Dedifferentiated amniotic fluid mesenchymal stem cell (primary cell): ENCODE data around the gene RPA3.
A peak's percentile ranks its signal among the peaks of the same experiment; 100 is the strongest.

Experiments used
- DNase-seq: peaks from one replicate; pipeline ENCODE4 v3.0.0-alpha.2; 2016; ENCODE audit errors: extremely low spot score

Gene RPA3

DNA sequence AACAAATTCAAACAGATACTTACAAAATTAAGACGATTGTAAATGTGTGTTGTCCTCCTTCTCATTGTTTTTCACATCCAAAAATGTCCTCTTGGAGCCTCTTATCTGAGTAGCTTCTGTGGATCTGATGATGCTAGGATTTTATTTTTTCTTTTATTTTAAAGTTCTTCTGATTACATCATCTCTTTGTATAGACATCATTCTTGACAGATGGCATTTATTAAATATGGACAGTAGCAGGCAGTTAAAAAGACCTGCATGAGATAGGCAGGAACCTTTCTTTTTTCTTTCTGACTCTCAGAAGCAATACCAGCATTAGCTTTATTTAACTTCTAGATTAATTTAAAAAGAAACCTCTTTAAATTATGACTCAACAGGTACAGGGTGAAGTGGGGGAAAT is at the start of gene RPA3:
TSS of gene RPA3 (minus strand) at position 116 of the 400 bp plus-strand sequence. CDS start 78,189 bp downstream, outside the sequence.
- no peak for DNase-seq

DNA sequence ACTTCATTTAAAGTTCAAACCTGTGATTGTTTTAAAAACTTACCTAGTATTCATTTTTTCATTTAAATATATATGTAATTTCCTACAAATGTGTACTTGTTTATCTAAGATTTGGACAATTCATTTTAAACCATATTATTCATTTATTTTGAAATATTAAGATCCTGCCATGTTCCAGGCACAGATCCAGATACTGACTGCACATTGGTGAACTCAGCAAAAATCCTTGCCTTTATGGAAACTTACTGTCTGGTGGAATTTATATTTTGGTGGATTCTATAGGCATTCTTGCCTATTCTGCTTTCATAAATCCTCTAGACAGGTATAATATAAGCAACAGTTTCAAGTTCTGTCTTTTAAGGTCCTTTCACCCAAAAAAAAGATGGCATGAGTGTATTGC is 48.3 kb upstream of the RPA3 start:
- DNase-seq = no peak

- DNase-seq = no peak
These were observed 47.0 kb upstream of the RPA3 start for GRCh38 chr7:7765422-7765821.

- no peak for DNase-seq
These were observed 46.4 kb upstream of the RPA3 start for GRCh38 chr7:7764520-7765396.

DNA sequence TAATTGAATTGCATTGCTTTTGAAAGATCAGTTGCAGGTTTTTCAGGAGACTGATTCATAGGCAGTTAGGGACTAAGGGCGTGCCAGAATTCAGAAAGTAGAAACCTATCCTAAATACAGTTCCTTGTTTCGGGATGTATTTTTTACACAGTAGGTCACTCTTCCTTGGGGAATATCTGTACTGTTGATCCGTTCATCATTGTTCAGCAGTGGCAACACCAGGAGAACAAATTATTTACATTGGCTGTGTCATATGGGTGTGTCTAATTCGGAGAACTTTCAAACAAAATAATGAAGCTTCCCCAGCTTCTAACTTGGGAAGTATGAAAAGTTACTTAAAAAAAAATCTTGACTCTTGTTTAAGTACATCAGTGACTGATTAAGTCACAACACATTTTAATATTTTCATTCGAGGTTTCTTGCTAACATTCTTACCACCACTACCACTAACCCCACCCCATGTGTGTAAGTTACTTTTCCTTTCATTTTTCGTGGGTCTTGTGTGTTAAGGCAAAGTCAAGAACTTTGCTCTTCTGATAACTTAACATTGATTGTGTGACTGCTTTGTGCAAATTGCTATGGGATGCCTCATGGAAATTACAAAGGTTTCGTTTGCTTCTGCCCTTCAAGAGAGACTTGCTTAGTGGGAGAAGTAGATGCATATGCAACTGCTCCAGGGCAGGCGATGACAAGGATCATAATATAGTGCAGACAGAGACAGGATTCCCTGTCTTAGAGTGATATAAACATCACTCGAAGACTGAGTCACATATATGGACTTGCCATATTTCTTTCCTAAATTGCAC is 43.8 kb upstream of the RPA3 start:
- peak; percentile 27 for DNase-seq

GRCh38 chr7:7761340-7761973 is 43.0 kb upstream of the RPA3 start:
- DNase-seq = peak; percentile 79

DNA sequence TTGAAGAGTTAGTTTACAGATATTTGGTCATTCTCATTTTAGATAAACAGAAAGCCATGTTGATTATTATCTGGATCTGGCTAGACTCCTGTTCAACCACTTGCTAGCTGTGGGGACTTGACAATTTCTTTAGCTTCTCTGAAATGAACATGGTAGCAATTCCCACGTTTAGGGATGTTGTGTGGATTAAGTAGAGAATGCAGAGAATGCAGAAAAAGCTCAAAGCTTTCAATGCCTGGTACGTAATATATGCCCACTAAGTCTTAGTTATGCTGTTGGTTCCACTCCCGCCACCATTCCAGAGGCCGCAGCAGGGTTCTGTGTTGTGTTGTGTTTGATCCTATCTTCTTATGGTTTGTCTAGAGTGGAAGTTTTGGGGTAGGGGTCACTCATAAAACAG is 39.2 kb upstream of the RPA3 start:
- DNase-seq = no peak

- DNase-seq = no peak
These were observed 38.2 kb upstream of the RPA3 start for GRCh38 chr7:7756577-7756976.

GRCh38 chr7:7751243-7752092 is 33.1 kb upstream of the RPA3 start:
- DNase-seq = no peak

GRCh38 chr7:7750571-7751242 is 32.3 kb upstream of the RPA3 start:
- no peak for DNase-seq

DNA sequence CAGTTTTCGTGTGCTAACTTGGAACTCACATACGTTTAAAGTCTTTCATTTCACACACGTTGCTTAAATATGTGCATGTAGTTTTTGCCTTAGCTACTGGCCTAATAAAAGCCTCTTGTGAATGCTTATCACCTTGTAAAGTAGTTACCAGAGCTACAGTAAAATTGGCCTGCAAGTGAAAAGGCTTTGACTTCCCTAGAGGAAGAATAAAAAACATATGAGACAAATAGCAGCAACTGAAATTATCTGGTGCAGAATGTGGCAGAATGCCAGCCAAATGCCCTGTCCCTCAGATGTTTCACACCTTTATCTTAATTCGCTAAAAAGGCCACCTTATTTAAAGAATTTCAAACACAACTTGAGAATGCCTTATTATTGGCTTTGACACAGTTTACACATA is 28.1 kb upstream of the RPA3 start:
- no peak for DNase-seq

GRCh38 chr7:7745966-7746365 is 27.6 kb upstream of the RPA3 start:
- DNase-seq = no peak

- DNase-seq = no peak
These were observed 26.9 kb upstream of the RPA3 start for GRCh38 chr7:7745258-7745657.

- DNase-seq = no peak
These were observed 23.8 kb upstream of the RPA3 start for GRCh38 chr7:7742223-7742622.

GRCh38 chr7:7740037-7740355 is 21.6 kb upstream of the RPA3 start:
- no peak for DNase-seq

DNA sequence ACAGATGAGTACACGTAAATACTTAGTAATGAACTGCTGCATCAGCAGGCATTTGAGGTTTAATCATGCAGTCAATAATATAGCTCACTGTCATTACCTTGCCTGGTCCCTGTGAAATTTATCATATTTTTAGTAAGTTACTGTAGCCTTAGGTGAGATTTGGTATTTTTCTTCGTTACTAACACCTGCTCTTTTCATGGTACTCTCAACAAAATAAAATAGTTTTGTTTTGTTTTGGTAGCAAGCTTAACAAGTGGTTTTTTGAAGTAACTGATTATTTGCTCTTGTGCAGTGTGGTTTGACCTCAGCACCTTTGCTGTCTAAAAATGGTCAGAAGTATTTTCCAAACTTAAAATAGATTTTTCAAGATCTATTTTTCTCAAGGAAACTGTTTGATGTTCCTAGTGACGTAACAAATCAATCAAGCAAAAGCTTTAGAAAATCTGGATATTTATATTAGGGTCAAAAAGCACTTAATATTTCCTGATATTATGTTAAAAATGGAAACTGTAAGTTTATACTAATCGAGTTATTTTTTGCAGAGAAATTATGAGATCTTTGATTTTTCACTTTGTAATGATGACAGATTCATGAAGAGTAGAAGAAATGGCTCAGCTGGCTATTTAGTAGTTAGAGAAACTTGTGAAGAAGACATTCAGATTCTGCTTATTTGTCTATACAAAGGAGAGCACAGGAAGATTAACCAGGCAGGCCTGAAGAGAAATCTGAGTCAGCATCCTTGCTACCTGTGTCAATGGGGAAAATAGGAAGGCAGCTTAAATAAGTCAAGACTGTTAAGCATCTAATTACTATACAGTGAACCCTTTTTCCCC is 21.0 kb upstream of the RPA3 start:
- DNase-seq = no peak

DNA sequence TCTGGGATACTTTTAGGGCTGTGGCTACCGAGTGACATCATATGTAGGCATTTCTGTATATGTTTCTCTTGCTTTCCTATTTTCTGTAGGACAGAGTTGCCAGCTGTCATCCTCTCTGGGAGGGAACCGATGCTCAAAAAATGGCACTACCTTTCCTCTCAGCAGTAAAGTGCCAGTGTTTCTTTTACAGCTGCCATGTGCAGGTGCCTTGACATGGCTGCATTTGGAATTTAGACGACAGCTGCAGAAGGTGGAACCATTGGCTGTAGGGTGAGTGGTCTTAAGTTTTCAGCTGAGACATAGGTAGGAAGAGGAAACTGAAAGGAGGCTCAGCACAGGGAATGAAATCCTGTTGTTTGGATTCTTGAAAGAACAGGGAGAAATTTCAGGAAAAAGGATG is 20.2 kb upstream of the RPA3 start:
- DNase-seq = no peak

DNA sequence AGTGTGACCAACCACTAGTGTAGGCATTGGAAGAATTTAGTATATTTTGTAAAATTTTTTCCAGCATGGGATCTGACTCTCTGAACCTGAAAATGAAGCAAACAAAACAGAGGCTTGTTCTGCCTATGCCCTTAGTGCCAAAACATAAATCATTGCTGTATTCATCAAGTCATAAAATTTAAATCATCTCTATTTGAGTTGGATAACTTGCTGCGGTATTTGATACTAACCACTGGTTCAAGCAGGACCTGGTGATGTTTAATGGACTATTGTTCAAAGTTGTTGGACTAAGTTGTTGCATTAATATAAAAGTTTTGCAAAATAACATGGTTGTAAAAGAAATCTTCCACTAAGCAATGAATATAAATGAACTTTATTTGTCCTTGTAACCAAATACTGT is 19.8 kb upstream of the RPA3 start:
- DNase-seq = no peak

DNA sequence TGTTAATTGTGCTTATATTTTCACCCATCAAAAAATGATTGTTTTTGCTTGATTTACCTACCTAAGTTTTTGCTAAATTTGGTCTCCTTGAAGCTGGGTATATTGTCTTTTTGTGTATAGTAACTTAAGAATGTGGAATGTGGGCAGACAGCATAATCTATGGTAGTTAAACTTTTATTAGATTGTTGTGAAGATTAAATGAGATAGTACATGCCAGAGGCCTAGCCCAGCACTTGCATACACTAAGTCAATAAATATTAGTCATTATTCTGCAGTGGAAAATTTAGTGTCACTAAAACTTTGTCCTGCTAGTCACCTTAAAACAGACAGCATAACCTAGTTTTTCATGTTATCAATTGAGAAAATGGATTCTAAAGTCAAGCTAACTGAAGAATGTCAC is 19.3 kb upstream of the RPA3 start:
- no peak for DNase-seq

DNA sequence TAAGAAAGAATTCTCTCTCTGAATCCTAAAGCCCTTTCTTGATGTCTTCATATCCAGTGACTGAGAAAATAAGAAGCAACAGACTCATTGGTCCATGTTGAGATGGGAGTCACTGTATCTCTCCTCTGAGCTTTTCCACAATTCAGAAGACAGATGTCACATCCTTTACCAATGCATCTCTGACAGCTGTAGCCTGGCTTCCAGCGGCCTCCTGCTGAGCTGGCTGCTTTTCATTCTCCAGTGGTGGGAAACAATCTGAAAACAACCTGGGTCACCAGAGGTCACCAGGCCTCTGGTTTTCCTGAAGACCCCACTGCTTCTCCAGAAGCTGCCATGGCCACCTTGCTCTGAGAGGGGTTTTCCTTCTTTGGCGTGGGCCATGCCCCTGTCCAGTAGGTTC is 18.3 kb upstream of the RPA3 start:
- no peak for DNase-seq
